Measurements from ENCODE around the gene GEMIN7.

DNA sequence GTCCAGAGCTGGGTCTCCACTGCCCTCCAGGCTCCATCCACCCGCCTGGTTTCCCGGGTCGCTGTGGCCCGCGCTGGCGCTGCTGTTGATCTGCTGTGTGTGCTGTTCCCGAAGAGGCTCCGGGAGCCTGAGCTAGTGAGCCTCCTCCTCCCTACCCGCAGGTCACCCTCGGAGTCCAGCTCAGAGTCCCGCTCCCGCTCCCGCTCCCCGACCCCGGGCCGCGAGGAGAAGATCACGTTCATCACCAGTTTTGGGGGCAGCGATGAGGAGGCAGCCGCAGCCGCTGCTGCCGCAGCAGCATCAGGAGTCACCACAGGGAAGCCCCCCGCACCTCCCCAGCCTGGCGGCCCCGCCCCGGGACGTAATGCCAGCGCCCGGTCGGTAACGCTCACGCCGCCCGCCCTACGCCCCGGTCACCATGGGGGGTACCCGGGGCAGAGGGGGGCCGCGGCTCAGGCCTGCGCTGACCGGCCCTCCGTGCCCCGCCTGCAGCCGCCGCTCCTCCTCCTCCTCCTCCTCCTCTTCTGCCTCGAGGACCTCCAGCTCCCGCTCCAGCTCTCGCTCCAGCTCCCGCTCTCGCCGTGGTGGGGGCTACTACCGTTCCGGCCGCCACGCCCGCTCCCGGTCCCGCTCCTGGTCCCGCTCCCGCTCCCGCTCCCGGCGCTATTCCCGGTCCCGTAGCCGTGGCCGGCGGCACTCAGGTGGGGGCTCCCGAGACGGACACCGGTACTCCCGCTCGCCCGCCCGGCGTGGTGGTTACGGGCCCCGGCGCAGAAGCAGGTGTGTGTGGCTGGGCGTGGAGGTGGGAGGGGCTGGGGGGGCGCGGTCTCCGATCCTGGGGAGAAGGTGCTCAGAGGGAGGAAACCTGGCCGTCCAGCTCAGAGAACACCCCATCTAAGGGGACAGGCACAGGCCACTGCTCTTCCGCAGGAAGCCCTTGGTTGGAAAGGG is 14.9 kb upstream of the GEMIN7 start:
- TF ChIP-seq, protein P1, sequence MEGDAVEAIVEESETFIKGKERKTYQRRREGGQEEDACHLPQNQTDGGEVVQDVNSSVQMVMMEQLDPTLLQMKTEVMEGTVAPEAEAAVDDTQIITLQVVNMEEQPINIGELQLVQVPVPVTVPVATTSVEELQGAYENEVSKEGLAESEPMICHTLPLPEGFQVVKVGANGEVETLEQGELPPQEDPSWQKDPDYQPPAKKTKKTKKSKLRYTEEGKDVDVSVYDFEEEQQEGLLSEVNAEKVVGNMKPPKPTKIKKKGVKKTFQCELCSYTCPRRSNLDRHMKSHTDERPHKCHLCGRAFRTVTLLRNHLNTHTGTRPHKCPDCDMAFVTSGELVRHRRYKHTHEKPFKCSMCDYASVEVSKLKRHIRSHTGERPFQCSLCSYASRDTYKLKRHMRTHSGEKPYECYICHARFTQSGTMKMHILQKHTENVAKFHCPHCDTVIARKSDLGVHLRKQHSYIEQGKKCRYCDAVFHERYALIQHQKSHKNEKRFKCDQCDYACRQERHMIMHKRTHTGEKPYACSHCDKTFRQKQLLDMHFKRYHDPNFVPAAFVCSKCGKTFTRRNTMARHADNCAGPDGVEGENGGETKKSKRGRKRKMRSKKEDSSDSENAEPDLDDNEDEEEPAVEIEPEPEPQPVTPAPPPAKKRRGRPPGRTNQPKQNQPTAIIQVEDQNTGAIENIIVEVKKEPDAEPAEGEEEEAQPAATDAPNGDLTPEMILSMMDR (conservative IDR thresholded peaks at IDR 0.05; ENCODE audit: low read depth in 2 of 2): no peak
- TF ChIP-seq EZH2 (IDR thresholded peaks at IDR 0.05; ENCODE audit: low read depth, unreplicated experiment): no peak
- TF ChIP-seq EZH2phosphoT487 (IDR thresholded peaks at IDR 0.05; ENCODE audit: unreplicated experiment): no peak

Measured in GM23338 (cell line).